GM13977 (cell line): Measurements from ENCODE around the gene NTNG2.

Source experiments
- DNase-seq: peaks from one replicate; pipeline ENCODE4 v3.0.0; 2012; ENCODE audit warnings: low spot score
- CTCF ChIP-seq: IDR thresholded peaks from 2 replicates; pipeline ENCODE4 v1.5.1; 2012; ENCODE audit warnings: mild to moderate bottlenecking, control low read depth; ENCODE audit not compliant: insufficient read depth; ENCODE audit errors: extremely low read depth, missing control alignments
- in situ Hi-C: fragments of 300-500 bp; cut with MboI; formaldehyde crosslinking; loops from one replicate; pipeline ENCODE4 v1.12.0; 2022; ENCODE audit warnings: low sequenced_read_pairs, low pct_unique_long_range_greater_than_20kb, mixed read lengths, inconsistent platforms; ENCODE audit not compliant: unreplicated experiment

NTNG2 gene

GRCh38 chr9:132207215-132207614, 45.4 kb downstream of the NTNG2 start:
- TF ChIP-seq CTCF: no peak
- in situ Hi-C loops: no loop called here
- DNase-seq: no peak

GRCh38 chr9:132207839-132208615, 46.2 kb downstream of the NTNG2 start:
- no peak for TF ChIP-seq CTCF
- DNase-seq: no peak
- in situ Hi-C loops: no loop called here

GRCh38 chr9:132209228-132209627, 47.4 kb downstream of the NTNG2 start:
- no peak for DNase-seq
- no peak for TF ChIP-seq CTCF
- in situ Hi-C loops: no loop called here

DNA sequence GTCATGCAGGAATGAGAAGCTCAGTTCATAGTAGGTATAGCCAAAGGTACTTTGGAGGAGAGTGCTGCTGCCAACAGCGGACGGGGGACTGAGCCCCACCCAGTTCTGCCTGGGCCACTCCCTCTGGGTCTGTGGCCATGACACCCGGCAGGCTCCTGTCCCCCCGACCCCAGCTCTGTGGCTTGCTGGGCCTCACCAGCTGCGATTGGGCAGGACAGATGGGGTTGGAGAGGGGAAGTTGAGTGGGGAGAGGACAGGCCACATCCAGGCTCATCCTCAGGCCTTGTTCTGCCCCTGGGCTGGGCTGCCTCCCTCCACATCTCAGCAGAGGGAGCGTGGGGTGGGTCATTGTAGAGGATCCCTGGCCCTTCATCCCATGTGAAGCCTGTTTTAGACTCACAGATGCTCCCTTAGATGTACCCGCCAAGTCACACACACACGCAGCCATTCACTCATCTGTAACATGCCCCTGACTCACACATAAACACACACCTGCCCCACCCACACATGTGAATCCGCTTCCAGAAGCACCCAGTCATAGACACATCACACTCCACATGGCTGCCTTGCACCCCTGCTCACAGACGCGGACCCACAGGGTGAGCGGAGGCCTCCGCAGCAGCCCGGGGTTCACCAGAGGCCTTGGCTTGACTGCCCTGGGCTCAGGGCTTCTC, 48.8 kb downstream of the NTNG2 start:
- no peak for DNase-seq
- in situ Hi-C loops: no loop called here
- TF ChIP-seq CTCF: no peak

- DNase-seq: no peak
- TF ChIP-seq CTCF: no peak
- in situ Hi-C loops: no loop called here
These were observed 49.7 kb downstream of the NTNG2 start for GRCh38 chr9:132211570-132211969.

DNA sequence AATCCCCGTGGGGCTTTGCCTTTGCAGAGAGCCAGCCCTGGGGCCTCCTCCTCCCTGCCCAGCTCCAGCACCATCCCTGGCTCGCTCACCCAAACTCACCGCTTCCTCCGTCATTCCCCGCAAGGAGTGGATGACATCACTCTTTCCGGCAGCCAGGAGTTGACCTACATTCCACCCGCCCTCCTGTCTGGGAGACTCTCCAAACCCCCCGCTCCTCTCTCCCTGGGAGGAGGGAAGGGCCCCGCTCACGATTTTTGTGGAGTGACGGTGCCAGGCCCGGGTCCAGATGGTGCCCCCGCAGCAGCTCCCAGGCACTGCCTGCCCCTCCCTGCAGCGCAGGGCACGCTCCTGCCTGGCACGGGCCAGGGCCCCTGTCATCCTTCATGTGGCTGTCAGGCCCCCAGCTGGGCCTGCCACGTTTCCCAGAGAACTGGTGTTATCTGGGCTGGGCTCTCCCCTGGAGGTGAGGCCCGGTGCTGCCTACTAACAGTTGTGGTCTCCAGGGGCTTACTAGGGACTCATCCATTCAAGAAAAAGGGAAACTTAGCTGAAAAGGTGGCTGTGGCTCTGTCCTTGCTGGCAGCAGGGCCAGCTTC, 52.3 kb downstream of the NTNG2 start:
- no peak for TF ChIP-seq CTCF
- in situ Hi-C loops: no loop called here
- no peak for DNase-seq
